ENCODE data around the gene NEIL3.

NEIL3 gene

GRCh38 chr4:177369372-177369771 is 59.7 kb downstream of the NEIL3 start:
- H3K79me2 ChIP-seq (ENCODE audit: insufficient read depth, low read length) = no peaks in the 10 kb centered on the region
- H3K4me3 ChIP-seq (ENCODE audit: low read depth, low read length, poor library complexity, severe bottlenecking) = no peak overlapping the region
- H3K4me1 ChIP-seq (ENCODE audit: insufficient read depth, low read length, severe bottlenecking) = no peaks in the 10 kb centered on the region
- TF ChIP-seq EZH2 (IDR thresholded peaks at IDR 0.05; ENCODE audit: borderline replicate concordance, low read length) = no peak
- no peak for TF ChIP-seq CTCF (IDR thresholded peaks at IDR 0.05; ENCODE audit: low read length)
- no peaks in the 10 kb centered on the region for H3K9me2 ChIP-seq (ENCODE audit: low read depth, low read length)
- no peaks in the 10 kb centered on the region for H4K20me1 ChIP-seq (ENCODE audit: insufficient read depth, low read length)
- H3K36me3 ChIP-seq (ENCODE audit: insufficient read depth, low read length) = peaks cover 2% of the 10 kb centered on the region; the same call in 1 of the 2 replicates
- no peak overlapping the region for H3K9ac ChIP-seq (ENCODE audit: low read length)
- no peak overlapping the region for H3K27ac ChIP-seq (ENCODE audit: low read depth, low read length, poor library complexity, severe bottlenecking)
- no peaks in the 10 kb centered on the region for H3K9me3 ChIP-seq (ENCODE audit: low read length)
- H3K4me2 ChIP-seq (ENCODE audit: low read length) = no peak overlapping the region
- no peak overlapping the region for H2AFZ ChIP-seq (ENCODE audit: low read length)
- H3F3A ChIP-seq (ENCODE audit: insufficient read depth, low read length) = no peaks in the 10 kb centered on the region
- no peaks in the 10 kb centered on the region for H3K27me3 ChIP-seq (ENCODE audit: insufficient read depth, low read length)

- Histone ChIP-seq H3K9me2 (ENCODE audit: low read depth, low read length) (no peaks in the 10 kb centered on the region), H3K9ac (ENCODE audit: low read length) (no peak overlapping the region), H3K9me3 (ENCODE audit: low read length) (no peaks in the 10 kb centered on the region), H3K4me3 (ENCODE audit: low read depth, low read length, poor library complexity, severe bottlenecking) (no peak overlapping the region), H3K27me3 (ENCODE audit: insufficient read depth, low read length) (no peaks in the 10 kb centered on the region), H3K4me1 (ENCODE audit: insufficient read depth, low read length, severe bottlenecking) (no peaks in the 10 kb centered on the region), H4K20me1 (ENCODE audit: insufficient read depth, low read length) (no peaks in the 10 kb centered on the region), H2AFZ (ENCODE audit: low read length) (no peak overlapping the region), H3K4me2 (ENCODE audit: low read length) (no peak overlapping the region), H3K27ac (ENCODE audit: low read depth, low read length, poor library complexity, severe bottlenecking) (no peak overlapping the region), H3F3A (ENCODE audit: insufficient read depth, low read length) (no peaks in the 10 kb centered on the region; the same call in 1 of the 2 replicates), H3K36me3 (ENCODE audit: insufficient read depth, low read length) (no peaks in the 10 kb centered on the region), H3K79me2 (ENCODE audit: insufficient read depth, low read length) (no peaks in the 10 kb centered on the region)
- TF ChIP-seq EZH2 (IDR thresholded peaks at IDR 0.05; ENCODE audit: borderline replicate concordance, low read length) (no peak), CTCF (IDR thresholded peaks at IDR 0.05; ENCODE audit: low read length) (no peak)
These were observed 61.8 kb downstream of the NEIL3 start for GRCh38 chr4:177371461-177371860.

- Histone ChIP-seq H3K4me1 (ENCODE audit: insufficient read depth, low read length, severe bottlenecking) (no peaks in the 10 kb centered on the region), H3K79me2 (ENCODE audit: insufficient read depth, low read length) (no peaks in the 10 kb centered on the region), H3K27me3 (ENCODE audit: insufficient read depth, low read length) (no peaks in the 10 kb centered on the region), H3F3A (ENCODE audit: insufficient read depth, low read length) (no peaks in the 10 kb centered on the region; the same call in 1 of the 2 replicates), H3K4me3 (ENCODE audit: low read depth, low read length, poor library complexity, severe bottlenecking) (no peak overlapping the region), H4K20me1 (ENCODE audit: insufficient read depth, low read length) (no peaks in the 10 kb centered on the region), H3K9me3 (ENCODE audit: low read length) (no peaks in the 10 kb centered on the region), H2AFZ (ENCODE audit: low read length) (no peak overlapping the region), H3K9me2 (ENCODE audit: low read depth, low read length) (no peaks in the 10 kb centered on the region), H3K4me2 (ENCODE audit: low read length) (no peak overlapping the region), H3K27ac (ENCODE audit: low read depth, low read length, poor library complexity, severe bottlenecking) (no peak overlapping the region), H3K9ac (ENCODE audit: low read length) (no peak overlapping the region), H3K36me3 (ENCODE audit: insufficient read depth, low read length) (no peaks in the 10 kb centered on the region)
- TF ChIP-seq CTCF (IDR thresholded peaks at IDR 0.05; ENCODE audit: low read length) (no peak), EZH2 (IDR thresholded peaks at IDR 0.05; ENCODE audit: borderline replicate concordance, low read length) (no peak)
These were observed 65.3 kb downstream of the NEIL3 start for GRCh38 chr4:177374966-177375365.
